ENCODE measurements around the gene AP3S2.
"Not testable (repeated sequence)": the region's sequence is repeated elsewhere in the genome, so short reads cannot be mapped to it uniquely, and the experiment has no call there.

AP3S2 gene

DNA sequence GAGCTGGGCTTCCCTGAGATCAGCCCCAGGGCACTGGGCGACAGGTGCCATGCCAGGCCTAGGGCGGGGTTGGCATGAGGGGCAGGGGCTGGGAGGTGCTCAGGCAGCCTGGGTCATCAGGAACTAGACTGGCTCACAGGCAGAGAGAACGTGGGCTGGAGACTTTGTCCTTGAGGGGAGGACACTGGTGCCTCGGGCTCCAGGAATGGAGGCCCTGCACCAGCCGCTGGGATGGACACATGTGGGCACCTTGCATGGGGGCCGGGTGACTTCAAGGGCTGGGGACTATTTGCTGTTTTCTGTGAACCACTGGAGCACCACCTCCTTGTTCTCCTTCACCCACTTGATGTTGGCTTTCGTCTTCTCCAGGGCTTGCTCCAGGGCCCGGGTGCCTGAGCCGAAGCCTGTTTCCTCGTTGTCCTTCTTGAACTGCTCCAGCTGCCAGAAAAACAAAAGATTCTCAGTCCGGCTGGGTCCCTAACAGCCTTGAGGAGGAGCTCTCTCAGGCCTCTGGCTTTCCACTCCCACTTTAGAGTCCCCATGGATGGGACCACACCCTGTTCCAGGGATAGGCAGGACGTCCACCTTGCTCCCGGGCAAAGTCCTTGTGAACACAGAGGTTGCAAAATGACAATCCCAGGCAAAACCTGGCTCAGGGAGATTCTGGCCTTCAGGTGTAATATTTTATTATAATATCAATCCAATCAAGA is 108.6 kb downstream of the AP3S2 start:
- TF ChIP-seq, protein P1, sequence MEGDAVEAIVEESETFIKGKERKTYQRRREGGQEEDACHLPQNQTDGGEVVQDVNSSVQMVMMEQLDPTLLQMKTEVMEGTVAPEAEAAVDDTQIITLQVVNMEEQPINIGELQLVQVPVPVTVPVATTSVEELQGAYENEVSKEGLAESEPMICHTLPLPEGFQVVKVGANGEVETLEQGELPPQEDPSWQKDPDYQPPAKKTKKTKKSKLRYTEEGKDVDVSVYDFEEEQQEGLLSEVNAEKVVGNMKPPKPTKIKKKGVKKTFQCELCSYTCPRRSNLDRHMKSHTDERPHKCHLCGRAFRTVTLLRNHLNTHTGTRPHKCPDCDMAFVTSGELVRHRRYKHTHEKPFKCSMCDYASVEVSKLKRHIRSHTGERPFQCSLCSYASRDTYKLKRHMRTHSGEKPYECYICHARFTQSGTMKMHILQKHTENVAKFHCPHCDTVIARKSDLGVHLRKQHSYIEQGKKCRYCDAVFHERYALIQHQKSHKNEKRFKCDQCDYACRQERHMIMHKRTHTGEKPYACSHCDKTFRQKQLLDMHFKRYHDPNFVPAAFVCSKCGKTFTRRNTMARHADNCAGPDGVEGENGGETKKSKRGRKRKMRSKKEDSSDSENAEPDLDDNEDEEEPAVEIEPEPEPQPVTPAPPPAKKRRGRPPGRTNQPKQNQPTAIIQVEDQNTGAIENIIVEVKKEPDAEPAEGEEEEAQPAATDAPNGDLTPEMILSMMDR (IDR thresholded peaks at IDR 0.05; ENCODE audit: low read length, missing control alignments), result no peak
- no peak overlapping the region for H3K4me3 ChIP-seq (replicated peaks; ENCODE audit: low read depth, low read length)
- DNase-seq (ENCODE audit: low read depth), result no peak

DNA sequence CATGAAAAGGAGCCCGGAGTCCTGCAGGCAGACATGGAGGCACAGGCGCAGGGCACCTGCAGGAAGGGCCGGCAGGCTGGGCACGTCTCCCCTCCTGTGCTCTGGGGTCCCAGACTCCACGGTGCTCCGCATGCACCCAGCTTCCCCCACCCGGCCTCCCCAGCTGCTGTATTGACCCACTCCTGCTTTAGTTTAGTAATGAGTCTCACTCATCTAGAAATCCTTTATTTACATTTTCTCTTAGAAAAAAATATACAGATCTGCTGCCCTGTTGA is 109.2 kb downstream of the AP3S2 start:
- no peak overlapping the region for H3K4me3 ChIP-seq (replicated peaks; ENCODE audit: low read depth, low read length)
- TF ChIP-seq, protein P1 (IDR thresholded peaks at IDR 0.05; ENCODE audit: low read length, missing control alignments), result no peak
- no peak for DNase-seq (ENCODE audit: low read depth)

DNA sequence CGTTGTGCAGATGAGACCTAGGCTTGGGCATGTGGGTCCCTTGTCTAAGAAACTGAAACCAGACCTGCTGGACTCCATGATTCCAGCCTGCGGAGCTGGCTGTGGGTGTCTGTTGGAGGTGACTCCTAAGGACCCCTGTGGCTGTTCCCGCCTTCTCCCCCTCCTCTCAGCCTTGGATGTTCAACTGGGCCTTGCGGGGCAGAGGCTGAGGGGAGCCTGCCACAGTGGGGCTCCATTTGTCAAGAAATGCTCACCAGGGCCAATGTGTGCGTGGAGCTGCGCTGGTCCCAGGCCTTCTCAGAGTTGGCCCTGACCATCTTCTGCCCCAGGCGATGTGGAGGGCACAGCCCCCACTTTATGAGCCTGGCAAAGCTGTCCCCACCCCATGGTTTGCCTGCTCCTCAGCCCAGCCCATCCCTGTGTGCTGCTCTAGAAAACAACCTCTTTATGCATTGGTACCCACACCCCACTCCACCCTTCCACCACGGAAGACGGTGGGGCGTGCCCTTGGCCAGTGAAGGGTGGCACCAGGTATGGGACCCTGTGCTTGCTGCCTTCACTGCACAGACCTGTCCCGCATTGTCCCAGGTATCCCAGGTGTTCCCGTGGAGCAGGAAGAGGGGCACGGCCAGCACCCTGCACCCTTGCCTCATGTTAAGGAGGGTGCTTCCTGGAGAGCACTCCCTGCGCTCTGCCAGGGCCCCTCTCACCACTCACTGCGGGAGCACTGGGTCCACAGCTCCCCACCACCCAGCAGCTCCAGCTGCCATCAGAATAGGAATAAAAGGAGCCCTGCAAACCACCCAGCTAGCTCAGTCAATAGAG is 109.7 kb downstream of the AP3S2 start:
- no peak for DNase-seq (ENCODE audit: low read depth)
- TF ChIP-seq, protein P1 (IDR thresholded peaks at IDR 0.05; ENCODE audit: low read length, missing control alignments), result no peak

DNA sequence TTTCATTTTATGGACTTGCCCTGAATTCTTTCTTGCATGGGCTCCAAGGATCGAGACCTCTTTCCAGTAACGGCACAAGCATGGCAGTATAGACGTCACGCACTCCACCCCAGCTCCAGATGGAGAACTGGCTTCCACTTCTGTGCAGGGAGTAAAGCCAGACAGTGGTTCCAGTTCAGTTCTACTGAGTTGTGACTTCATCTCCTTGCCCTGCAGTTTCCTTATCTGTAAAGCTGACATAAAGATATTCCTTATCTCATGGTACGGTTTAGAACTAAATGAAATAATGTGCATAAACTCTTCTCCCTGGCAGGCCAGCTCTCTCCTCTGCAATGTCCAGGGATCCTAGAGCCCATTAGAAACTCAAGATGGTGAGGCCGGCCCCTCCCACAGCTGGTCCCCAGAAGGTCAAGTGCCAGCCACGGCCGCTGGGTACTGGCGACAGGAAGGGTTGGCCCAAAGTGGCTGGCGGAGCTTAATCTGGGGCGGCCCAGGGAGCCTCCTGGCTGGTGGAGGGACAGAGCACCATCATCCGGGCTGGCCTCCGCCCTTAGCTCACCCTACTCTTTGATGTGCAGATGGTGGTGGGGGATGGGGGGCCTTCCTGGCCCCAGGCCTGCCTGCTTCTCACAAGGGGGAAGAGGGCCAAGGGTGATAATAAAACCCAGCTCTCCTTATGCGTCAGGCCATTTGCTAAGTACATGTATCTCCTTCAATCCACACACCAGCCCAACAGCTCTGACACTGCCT is 110.5 kb downstream of the AP3S2 start:
- TF ChIP-seq, protein P1 (IDR thresholded peaks at IDR 0.05; ENCODE audit: low read length, missing control alignments), result no peak
- H3K4me3 ChIP-seq (replicated peaks; ENCODE audit: low read depth, low read length), result no peak overlapping the region
- DNase-seq (ENCODE audit: low read depth), result peak; percentile 72

More for the DNA sequence above, 109.7 kb downstream of the AP3S2 start:
- no peak overlapping the region for H3K4me3 ChIP-seq (replicated peaks; ENCODE audit: low read depth, low read length)

DNA sequence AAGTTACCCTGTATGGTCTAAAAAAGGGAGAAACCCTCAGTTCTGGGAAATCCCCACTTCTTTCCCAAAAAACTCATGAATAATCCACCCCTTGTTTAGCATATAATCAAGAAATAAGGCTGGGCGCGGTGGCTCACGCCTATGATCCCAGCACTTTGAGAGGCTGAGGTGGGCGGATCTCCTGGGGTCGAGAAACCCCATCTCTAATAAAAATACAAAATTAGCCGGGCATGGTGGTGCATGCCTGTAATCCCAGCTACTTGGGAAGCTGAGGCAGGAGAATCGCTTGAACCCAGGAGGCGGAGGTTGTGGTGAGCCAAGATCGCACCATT is 111.2 kb downstream of the AP3S2 start:
- not testable (repeated sequence) for H3K4me3 ChIP-seq (replicated peaks; ENCODE audit: low read depth, low read length); DNase-seq (ENCODE audit: low read depth)

DNA sequence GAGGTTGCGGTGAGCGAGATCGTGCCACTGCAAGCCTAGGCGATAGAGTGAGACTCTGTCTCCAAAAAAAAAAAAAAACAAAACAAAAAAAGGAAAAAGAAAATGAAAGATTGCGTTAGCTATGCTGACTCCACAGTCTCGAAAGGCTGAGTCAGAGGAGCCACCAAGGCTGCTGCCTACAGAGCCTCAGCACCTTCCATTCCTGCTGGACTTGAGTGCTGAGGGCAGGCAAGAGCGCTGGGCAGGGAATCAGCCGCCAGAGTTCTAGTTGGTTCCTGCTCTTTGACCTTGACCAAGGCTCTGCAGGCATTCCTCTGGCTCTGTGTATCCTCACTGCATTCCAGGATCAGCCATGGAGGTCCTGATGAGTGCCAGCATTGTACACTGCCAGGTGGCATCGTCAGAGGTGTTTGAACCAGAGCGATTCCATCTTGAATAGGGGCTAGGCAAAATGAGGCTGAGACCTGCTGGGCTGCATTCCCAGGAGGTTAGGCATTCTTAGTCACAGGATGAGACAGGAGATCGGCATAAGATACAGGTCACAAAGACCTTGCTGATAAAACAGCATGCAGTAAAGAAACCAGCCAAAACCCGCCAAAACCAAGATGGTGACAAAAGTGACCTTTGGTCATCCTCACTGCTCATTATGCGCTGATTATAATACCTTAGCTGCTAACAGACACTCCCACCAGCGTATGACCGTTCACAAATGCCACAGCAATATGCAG is 111.7 kb downstream of the AP3S2 start:
- no peak overlapping the region for H3K4me3 ChIP-seq (replicated peaks; ENCODE audit: low read depth, low read length)
- TF ChIP-seq, protein P1 (IDR thresholded peaks at IDR 0.05; ENCODE audit: low read length, missing control alignments), result no peak
- DNase-seq (ENCODE audit: low read depth), result peak; percentile 56

DNA sequence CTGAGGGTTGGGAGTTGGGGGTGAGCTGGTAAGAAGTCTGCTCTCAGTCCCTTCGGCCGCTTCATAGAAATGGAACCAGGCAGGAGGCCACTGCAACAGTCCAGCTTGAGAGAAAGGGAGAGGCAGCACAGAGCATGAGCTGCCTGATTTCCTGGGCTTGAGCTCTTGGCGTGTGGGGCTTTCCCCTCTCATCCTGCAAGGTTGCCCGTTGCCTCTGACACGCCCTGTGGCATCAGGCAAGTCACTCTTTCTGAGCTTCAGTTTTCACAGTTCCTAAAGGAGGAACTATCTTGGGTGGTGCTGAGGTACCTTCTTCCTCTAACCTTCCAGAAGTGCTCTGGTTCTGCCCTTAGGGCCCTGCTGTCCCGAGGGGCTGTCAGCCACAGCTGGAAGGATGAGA is 112.7 kb downstream of the AP3S2 start:
- H3K4me3 ChIP-seq (replicated peaks; ENCODE audit: low read depth, low read length), result no peak overlapping the region
- DNase-seq (ENCODE audit: low read depth), result no peak
- TF ChIP-seq, protein P1 (IDR thresholded peaks at IDR 0.05; ENCODE audit: low read length, missing control alignments), result no peak

Measured in fibroblast of pulmonary artery (primary cell).